Spleen (tissue), 11 donors: Measurements from ENCODE around the gene TJP1. TPM values are rescaled to one million over a fixed set of nuclear protein-coding genes. Genes with fewer than 3 reads are reported as not detected.
"Not testable (repeated sequence)": the region's sequence is repeated elsewhere in the genome, so short reads cannot be mapped to it uniquely, and the experiment has no call there.

Experiments
- DNase-seq: peaks from one replicate; pipeline ENCODE4 v3.0.0-alpha.2; 2020
- H3K27ac ChIP-seq, 8 donors: fragments of 200-600 bp; sonication (generic) in 7 of 8; 1 replicate in 4 of 8; 2 replicates in 4 of 8; pipeline versions ENCODE4 v1.5.0 to v1.8.0; 2016 to 2021; ENCODE audit warnings: inconsistent platforms in 4 of 8, mild to moderate bottlenecking in 4 of 8, moderate library complexity in 1 of 8
- H3K27me3 ChIP-seq, 7 donors: fragments of 200-600 bp; sonication (generic) in 6 of 7; replicated peaks in 1 of 7; 1 replicate in 4 of 7; 2 replicates in 3 of 7; pipeline versions ENCODE4 v1.5.0 to v1.8.0; 2016 to 2021; ENCODE audit warnings: inconsistent platforms in 3 of 7, mild to moderate bottlenecking in 1 of 7
- H3K36me3 ChIP-seq, 6 donors: fragments of 200-600 bp; sonication (generic) in 5 of 6; 1 replicate in 4 of 6; 2 replicates in 2 of 6; pipeline versions ENCODE4 v1.5.0 to v1.8.0; 2016 to 2021; ENCODE audit warnings: inconsistent platforms in 2 of 6
- H3K4me1 ChIP-seq, 6 donors: fragments of 200-600 bp; sonication (generic) in 5 of 6; 1 replicate in 3 of 6; 2 replicates in 3 of 6; pipeline versions ENCODE4 v1.5.0 to v1.8.0; 2016 to 2021; ENCODE audit warnings: inconsistent platforms in 3 of 6
- H3K4me3 ChIP-seq, 8 donors: fragments of 200-600 bp; sonication (generic) in 7 of 8; 1 replicate in 4 of 8; 2 replicates in 4 of 8; pipeline versions ENCODE4 v1.5.0 to v1.8.0; 2016 to 2021; ENCODE audit warnings: inconsistent platforms in 4 of 8, mild to moderate bottlenecking in 4 of 8, moderate library complexity in 2 of 8
- H3K9me3 ChIP-seq, 8 donors: fragments of 200-600 bp; sonication (generic) in 7 of 8; 1 replicate in 4 of 8; 2 replicates in 4 of 8; pipeline versions ENCODE4 v1.5.0 to v1.8.0; 2016 to 2021; ENCODE audit warnings: inconsistent platforms in 4 of 8
- CTCF ChIP-seq, 11 experiments: fragments of 200-600 bp in 7 of 11; fragments of 450-650 bp in 4 of 11; sonication (generic) in 4 of 11; IDR thresholded peaks in 8 of 11; conservative IDR thresholded peaks in 3 of 11; 1 replicate in 7 of 11; 2 replicates in 4 of 11; pipeline versions ENCODE4 v1.4.0 to v1.8.0; 2016 to 2021; ENCODE audit warnings: antibody characterized with exemption in 11 of 11, inconsistent platforms in 4 of 11, mild to moderate bottlenecking in 1 of 11
- POLR2A ChIP-seq, 3 donors: fragments of 450-650 bp; IDR thresholded peaks; one replicate each; pipeline ENCODE4 v1.5.1; 2017; ENCODE audit warnings: antibody characterized with exemption in 3 of 3, mild to moderate bottlenecking in 1 of 3
- POLR2AphosphoS5 ChIP-seq, 3 donors: sonication (generic); formaldehyde crosslinking; IDR thresholded peaks; one replicate each; pipeline ENCODE4 v1.5.1; 2017; ENCODE audit warnings: antibody characterized with exemption in 3 of 3
- WGBS, 5 donors: extraction: QIAGEN DNeasy Blood & Tissue Kit in 3 of 5; methylation state at CpG; one replicate each; pipeline versions ENCODE4 v1.1.5 to v1.1.7; 2013 to 2018; 5-methylcytosine and 5-hydroxymethylcytosine counted together
- intact Hi-C: fragments of 100-400 bp; cut with DNase I; formaldehyde crosslinking; loops from one replicate; pipeline ENCODE4 v1.15.0; 2023; ENCODE audit warnings: low total_unique reads
- polyA plus RNA-seq, 3 donors: library from polyadenylated mRNA; stranded (reverse); fragments of 200-250 nt; gene quantifications; one replicate each; pipeline ENCODE4 v1.2.1, GENCODE V29; 2013
- total RNA-seq, 7 donors: library from RNA; depleted of rRNA in 3 of 7; stranded (reverse); fragments of >200 nt in 3 of 7; fragmentation: NEBNext Ultra II Directional in 4 of 7; extraction: Animal tissue kit (Norgen Biotek cat#: 25700) in 4 of 7; gene quantifications; one replicate each; pipeline versions ENCODE4 v1.1.0 to v1.2.1, GENCODE V29; 2016 to 2021
- donor health status: healthy with polysubstance abuse.
- donor health status: DM: no; HTN: no; CAD: no; lungs with moderate emphysema.
- donor health status: DM: no; HTN: no; CAD: no.
- donor health status: Bipolar disorder and iron deficiency.
- donor health status: healthy.
- donor health status: DM: no; HTN: no; CAD: no.
- donor health status: DM: yes; HTN: yes; CAD: no.

TJP1 gene
- total and polyA plus RNA-seq, 10 donors = 2.9 to 71.8 (median 49.7) TPM

- H3K27me3 ChIP-seq = peaks cover 0 to 97% (median 34%) of the 10 kb centered on the region in 7 donors
- TF ChIP-seq POLR2AphosphoS5 (IDR thresholded peaks at IDR 0.05) (no peak), CTCF (IDR thresholded peaks at IDR 0.05 in 8 of 11, conservative IDR thresholded peaks at IDR 0.05 in 3 of 11) (no peak), POLR2A (IDR thresholded peaks at IDR 0.05) (no peak)
- H3K36me3 ChIP-seq = no peaks in the 10 kb centered on the region
- DNase-seq = no peak
- peaks cover 0 to 33% (median 8%) of the 10 kb centered on the region in 6 donors for H3K4me1 ChIP-seq
- no peak overlapping the region for H3K27ac ChIP-seq
- H3K4me3 ChIP-seq = no peak overlapping the region
- WGBS, 5 donors = 78 to 86% (median 82%) methylated on average over 10 of the region's 10 CpGs
- intact Hi-C loops = no loop called here
- H3K9me3 ChIP-seq = peaks cover 0 to 26% (median 2%) of the 10 kb centered on the region in 8 donors
These were observed 4.1 kb downstream of the TJP1 start for GRCh38 chr15:29818141-29818540.

- H3K9me3 ChIP-seq = peaks cover 0 to 19% (median 2%) of the 10 kb centered on the region in 8 donors
- 84 to 92% (median 84%) methylated on average over 3 of the region's 3 CpGs for WGBS, 5 donors
- peaks cover 0 to 90% (median 28%) of the 10 kb centered on the region in 7 donors for H3K27me3 ChIP-seq
- DNase-seq, H3K4me3 ChIP-seq, H3K36me3 ChIP-seq, H3K27ac ChIP-seq, intact Hi-C loops: not testable (repeated sequence)
- peaks cover 0 to 28% (median 8%) of the 10 kb centered on the region in 6 donors for H3K4me1 ChIP-seq
These were observed 4.8 kb downstream of the TJP1 start for GRCh38 chr15:29817455-29817854.

- peaks cover 0 to 13% (median 2%) of the 10 kb centered on the region in 8 donors for H3K9me3 ChIP-seq
- peaks cover 0 to 15% (median 7%) of the 10 kb centered on the region in 6 donors for H3K4me1 ChIP-seq
- DNase-seq = no peak
- H3K36me3 ChIP-seq = no peaks in the 10 kb centered on the region
- no peak overlapping the region for H3K4me3 ChIP-seq
- TF ChIP-seq CTCF (IDR thresholded peaks at IDR 0.05 in 8 of 11, conservative IDR thresholded peaks at IDR 0.05 in 3 of 11) = no peak
- no peak for TF ChIP-seq POLR2AphosphoS5 (IDR thresholded peaks at IDR 0.05)
- H3K27ac ChIP-seq = no peak overlapping the region
- intact Hi-C loops = no loop called here
- H3K27me3 ChIP-seq = peaks cover 0 to 78% (median 8%) of the 10 kb centered on the region in 7 donors
- WGBS, 5 donors = 51 to 70% (median 58%) methylated on average over 3 of the region's 3 CpGs
These were observed 7.1 kb downstream of the TJP1 start for GRCh38 chr15:29815000-29815710.

GRCh38 chr15:29813009-29813408, 9.3 kb downstream of the TJP1 start:
- no peak overlapping the region for H3K4me3 ChIP-seq
- H3K36me3 ChIP-seq = no peaks in the 10 kb centered on the region
- intact Hi-C loops = no loop called here
- peaks cover 0 to 15% (median 0%) of the 10 kb centered on the region in 6 donors for H3K4me1 ChIP-seq
- DNase-seq = no peak
- TF ChIP-seq CTCF (IDR thresholded peaks at IDR 0.05 in 8 of 11, conservative IDR thresholded peaks at IDR 0.05 in 3 of 11) (no peak), POLR2AphosphoS5 (IDR thresholded peaks at IDR 0.05) (no peak), POLR2A (IDR thresholded peaks at IDR 0.05) (no peak)
- H3K27ac ChIP-seq = no peak overlapping the region
- peaks cover 0 to 68% (median 0%) of the 10 kb centered on the region in 7 donors for H3K27me3 ChIP-seq
- H3K9me3 ChIP-seq = peaks cover 0 to 13% (median 2%) of the 10 kb centered on the region in 8 donors
